GF-D8 (cell line): ENCODE results near the gene FARSB.

Experiments
- DNase-seq: peaks from one replicate; lab custom pipeline; 2025; lab: John Stamatoyannopoulos, UW

Gene FARSB

DNA sequence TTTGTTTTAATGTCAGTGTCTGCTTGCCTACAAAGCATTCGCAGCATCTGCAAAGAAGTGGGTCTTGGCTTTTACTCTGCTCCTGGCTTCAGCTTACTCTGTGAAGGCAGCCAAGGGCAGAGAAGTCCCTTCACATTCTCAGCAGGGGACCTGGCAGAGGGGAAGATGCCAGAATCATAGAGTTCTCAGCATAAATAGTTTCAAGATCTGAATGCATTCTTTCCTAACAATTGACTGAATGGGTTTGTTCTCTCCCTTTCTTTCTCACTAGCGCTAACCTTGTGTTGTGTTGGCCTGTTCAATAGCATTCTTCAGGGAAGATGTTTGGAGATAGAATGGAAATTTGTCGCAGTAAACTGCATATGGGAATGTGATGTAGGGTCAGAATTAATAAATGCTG is 106.9 kb downstream of the FARSB start:
- no peak for DNase-seq

DNA sequence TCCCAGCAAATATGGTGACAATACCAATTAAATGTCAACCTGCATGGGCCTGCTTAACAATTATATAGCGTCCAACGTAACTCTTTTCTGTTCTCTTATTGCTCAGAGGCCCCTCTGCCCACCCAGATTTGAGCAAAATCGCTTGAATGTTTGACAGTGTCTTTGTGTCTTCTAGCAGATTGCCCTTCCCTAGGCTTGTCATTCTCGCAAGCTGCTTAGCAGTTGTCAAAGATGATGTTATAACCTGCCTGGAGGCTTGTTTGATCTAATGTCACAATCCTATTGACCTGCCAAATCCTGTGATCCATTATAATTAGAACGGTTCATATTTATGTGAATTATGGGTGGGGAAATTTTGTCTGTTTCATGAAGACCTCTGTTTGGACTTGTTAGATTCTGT is 108.8 kb downstream of the FARSB start:
- no peak for DNase-seq

DNA sequence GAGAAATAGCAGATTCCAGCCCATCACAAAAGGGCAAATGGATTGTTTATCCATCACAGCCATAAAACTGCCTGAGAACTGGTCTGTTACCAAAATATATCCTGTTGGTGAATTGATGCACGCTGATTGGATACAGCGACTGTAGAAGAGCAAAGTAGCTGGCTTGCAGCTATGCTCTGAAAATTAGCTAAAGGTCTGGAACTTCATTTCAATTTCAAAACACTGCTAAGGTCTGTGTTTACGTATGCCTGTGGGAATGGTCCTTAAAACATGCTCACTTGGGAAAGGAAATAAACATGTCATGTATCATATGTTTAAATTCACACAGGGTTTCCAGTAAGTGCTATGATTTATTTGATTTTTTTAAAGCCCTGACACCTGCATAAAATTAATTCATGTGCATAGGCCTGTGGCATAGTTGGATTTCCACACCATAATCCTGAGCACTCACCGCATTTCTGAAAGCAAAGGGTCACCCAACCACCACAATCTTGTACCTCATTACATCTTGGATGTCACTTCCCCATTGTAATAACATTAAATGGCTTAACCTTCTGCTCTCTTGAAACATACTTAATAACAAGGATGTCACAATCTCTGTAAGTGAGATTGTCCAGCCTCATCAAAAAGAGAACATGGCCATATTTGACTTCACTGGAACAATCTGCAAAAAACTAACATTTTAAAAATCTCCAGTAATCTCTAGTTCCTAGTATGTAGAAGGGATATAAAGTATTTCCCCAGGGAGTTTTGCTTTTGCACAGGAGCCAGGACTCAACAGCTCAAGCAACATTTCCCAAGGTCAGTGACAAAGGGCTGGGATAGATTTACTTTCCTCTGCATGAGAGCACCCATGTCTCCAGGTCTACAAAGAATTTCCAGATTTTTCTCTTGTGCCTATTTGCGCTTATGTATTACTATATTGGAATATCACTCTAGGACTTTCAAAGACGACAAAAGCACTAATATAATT is 109.8 kb downstream of the FARSB start:
- DNase-seq, result no peak

DNA sequence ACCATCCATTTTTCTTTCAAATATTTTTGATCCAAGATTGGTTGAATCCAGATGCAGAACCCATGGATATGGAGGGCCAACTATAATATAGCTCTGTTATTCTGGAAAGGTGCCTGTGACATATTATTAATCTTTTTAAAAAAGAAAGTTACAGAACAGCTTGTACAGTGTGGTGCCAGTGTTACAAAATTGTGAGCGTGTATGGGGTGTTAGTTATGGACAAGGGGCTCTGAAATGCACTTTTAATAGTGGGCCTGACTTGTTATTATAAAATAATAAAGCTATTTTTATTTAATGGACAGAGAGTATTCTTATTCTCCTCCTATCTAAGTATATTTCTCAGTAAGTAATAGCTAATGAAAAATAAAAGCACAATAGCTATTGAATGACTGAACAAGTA is 111.2 kb downstream of the FARSB start:
- no peak for DNase-seq

DNA sequence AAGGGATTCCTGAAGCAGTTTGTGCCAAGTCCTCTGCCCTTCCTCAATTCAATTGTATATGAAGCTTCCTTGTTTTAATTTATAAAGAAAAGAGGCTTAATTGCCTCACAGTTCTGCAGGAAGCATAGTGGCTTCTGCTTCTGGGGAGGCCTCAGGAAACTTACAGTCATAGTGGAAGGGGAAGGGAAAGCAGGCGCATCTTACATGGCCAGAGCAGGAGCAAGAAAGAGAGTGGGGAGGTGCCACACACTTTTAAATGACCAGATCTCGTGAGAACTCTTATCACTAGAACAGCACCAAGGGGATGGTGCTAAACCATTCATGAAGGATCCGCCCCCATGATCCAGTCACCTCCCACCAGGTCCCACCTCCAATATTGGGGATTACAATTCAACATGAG is 117.4 kb downstream of the FARSB start:
- DNase-seq, result no peak

DNA sequence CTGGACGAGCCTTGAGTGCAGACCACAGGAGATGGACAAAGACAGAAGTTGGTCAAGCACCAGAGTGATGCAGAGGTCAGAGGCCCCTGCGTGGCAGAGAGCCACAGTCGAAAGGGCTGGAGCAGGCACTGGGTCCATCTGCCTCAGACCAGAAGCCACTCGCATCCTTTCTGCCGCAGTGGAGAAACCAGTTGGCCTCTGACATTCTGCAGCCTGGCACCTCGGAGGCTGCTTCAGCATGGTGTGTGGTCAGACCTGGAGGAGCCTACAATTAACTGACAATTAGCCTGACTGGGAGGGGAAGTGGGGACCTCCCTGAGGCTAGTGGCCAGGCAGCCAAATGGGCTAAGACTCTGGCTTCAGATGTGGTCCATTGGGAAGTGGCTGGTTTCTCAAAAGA is 120.4 kb downstream of the FARSB start:
- no peak for DNase-seq

DNA sequence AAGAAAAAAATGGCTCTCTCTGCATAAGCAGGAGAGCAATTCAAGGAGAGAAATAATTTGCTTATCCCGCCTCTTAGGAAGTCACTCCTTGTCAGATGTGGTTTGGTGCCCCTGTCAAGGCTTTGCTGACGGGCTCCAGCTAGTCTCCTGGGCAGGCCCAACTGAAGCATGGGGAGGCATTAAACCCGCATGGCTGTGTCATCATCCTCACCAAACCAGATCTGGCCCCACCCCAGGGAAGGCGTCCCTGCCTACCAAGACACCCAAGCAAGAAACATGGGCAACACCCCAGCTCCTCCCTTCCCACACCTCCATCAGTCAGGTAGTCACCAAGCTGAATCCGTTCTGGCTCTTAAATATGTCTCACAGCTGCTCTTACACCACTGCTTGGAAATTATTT is 123.6 kb downstream of the FARSB start:
- DNase-seq, result no peak

DNA sequence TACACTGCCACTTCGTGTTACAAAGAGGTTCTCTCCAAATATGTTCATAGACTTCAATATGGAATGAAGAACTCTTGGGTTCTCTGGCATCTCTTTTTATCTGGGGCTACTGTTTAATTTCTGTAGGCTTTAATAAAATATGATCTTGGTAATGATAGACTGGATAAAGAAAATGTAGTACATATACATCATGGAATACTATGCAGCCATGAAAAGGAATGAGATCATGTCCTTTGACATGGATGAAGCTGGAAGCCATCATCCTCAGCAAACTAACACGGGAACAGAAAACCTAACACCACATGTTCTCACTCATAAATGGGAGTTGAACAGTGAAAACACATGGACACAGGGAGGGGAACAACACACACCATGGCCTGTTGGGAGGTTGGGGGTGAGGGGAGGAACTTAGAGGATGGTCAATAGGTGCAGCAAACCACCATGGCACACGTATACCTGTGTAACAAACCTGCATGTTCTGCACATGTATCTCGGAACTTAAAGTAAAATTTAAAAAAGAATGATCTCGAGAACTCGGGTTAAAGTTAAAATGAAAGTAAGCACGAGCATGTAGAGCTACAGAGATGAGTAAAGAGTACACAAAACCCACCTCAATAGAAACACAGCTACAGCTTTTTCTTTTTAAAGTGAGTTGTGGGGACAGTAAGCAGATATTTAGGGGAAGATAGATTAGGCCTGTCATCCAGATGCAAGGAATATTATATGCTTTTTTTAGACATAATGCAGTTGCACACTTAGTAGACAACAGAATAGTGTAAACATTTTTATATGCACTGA is 129.2 kb downstream of the FARSB start:
- no peak for DNase-seq

DNA sequence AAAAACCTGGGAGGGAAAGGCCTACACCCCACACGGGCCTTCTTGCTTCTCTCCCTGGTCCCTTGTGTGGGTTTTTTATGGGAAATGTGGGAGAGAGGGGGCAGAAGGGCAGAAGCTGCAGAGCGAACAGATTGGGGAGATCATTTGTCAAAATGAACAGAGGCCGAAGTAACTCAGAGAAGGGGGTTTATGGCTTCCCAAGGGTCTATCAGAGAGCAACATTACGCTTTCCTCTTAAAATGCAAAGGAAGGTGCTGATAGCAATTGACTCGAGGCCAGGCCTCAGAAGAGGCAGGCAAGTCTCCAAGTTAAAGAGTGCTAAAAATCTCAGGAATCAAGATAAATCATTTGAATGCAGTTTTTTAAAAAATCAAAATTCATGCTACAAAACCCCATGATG is 130.1 kb downstream of the FARSB start:
- no peak for DNase-seq

DNA sequence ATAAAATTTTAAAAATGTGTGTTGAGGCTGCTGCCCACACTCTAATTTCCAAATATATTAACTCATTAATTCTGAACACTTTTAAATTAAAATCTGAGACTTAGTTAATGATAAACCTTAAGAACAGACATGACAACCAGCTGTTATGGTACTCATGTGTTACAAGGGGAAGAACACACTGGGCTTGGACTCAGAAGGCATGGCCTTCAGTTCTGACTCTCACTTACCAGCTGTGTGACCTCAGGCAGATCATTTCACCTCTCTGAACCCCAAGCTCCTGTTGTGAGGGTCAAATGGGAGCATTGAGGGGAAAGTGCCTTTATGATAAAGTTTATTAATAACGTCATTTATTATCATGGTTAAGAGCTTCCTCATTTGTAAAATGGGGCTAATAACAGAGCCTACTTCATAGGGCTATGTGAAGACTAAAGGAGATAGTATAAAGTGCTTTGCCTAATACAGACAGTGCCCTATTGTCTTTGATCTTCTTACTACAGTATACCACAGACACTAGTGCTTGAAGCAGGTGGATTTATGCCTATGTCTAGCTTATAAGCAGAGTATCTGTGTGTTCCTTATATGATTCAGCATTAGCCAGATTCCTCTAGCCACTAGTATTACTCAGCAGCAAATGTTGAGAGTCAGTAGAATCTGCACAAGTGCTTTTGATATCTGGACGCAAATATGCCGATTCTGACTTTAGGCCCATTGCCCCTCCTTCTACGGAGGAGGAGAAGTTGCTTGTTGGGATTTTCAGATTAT is 131.9 kb downstream of the FARSB start:
- no peak for DNase-seq

DNA sequence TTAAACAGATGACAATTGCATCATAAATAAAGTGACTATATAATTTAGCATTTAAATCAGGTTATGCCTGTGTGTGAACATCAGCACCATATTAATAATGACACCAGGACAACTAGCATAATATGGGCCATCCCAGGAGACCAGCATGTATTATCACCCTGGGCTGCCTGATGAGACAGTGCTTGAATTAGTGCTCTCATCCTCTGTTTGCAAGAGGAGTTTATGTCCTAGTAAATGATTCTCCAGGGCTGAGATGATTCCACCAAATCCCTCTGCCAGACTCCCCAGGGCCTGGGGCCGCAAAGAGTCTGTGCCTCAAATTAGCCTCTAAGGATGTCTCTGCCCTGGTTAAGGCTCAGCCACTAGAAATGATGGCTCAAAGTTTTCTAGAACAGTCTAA is 133.8 kb downstream of the FARSB start:
- no peak for DNase-seq

DNA sequence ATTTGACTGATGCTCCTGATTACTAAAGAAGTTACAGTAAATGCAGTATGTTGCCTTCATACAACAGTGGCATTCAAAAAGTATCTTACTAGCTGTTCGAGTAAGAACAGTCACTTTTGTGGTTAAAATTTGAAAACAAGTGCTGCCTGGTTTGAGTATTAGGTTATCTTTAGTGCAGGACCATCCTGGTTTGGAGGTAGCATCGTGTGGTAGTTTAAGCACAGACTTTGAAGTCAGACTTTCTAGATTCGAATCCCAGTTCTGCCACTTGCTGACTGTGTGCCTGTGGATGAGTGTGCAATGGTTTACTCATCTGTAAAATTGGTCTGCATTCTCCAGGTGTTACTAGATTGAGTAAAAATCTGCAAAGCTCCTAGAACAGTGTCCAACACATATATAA is 134.8 kb downstream of the FARSB start:
- no peak for DNase-seq
